Femur (tissue), 1 donor: ENCODE data around the gene SND1.
A peak's percentile ranks its signal among the peaks of the same experiment; 100 is the strongest.

Experiments
- DNase-seq: peaks from one replicate; pipeline ENCODE4 v3.0.0-alpha.2; 2017

The SND1 gene

GRCh38 chr7:128128401-128128800 is 476.4 kb downstream of the SND1 start:
- no peak for DNase-seq

- DNase-seq: no peak
Observed at GRCh38 chr7:128129224-128129864, 477.4 kb downstream of the SND1 start.

GRCh38 chr7:128131115-128131514 is 479.1 kb downstream of the SND1 start:
- no peak for DNase-seq

- DNase-seq: no peak
Observed at GRCh38 chr7:128131731-128132130, 479.7 kb downstream of the SND1 start.

GRCh38 chr7:128132426-128133069 is 480.6 kb downstream of the SND1 start:
- DNase-seq: no peak

GRCh38 chr7:128135159-128135514 is 483.1 kb downstream of the SND1 start:
- DNase-seq: no peak

GRCh38 chr7:128135515-128136214 is 483.7 kb downstream of the SND1 start:
- peak; percentile 58 for DNase-seq

GRCh38 chr7:128136215-128136597 is 484.2 kb downstream of the SND1 start:
- no peak for DNase-seq

- DNase-seq: no peak
Observed at GRCh38 chr7:128137181-128137580, 485.2 kb downstream of the SND1 start.

- no peak for DNase-seq
Observed at GRCh38 chr7:128139406-128139805, 487.4 kb downstream of the SND1 start.

- no peak for DNase-seq
Observed at GRCh38 chr7:128141683-128142195, 489.7 kb downstream of the SND1 start.
